Duodenal mucosa (tissue), 2 donors: Measurements from ENCODE around the gene SRGAP2B.
"Not testable (repeated sequence)": the region's sequence is repeated elsewhere in the genome, so short reads cannot be mapped to it uniquely, and the experiment has no call there.

Experiments
- H3K27ac ChIP-seq: one replicate; pipeline ENCODE4 v1.7.0; 2013; ENCODE audit warnings: low read depth, low read length
- H3K27me3 ChIP-seq, 2 donors: one replicate each; pipeline ENCODE4 v1.7.0; 2013; ENCODE audit warnings: low read length in 2 of 2, control low read depth in 1 of 2; ENCODE audit not compliant: insufficient read depth in 2 of 2, control insufficient read depth in 1 of 2
- H3K36me3 ChIP-seq, 2 donors: one replicate each; pipeline ENCODE4 v1.7.0; 2013; ENCODE audit warnings: low read length in 2 of 2, control low read depth in 1 of 2; ENCODE audit not compliant: insufficient read depth in 2 of 2, control insufficient read depth in 1 of 2
- H3K4me1 ChIP-seq, 2 donors: one replicate each; pipeline ENCODE4 v1.7.0; 2013; ENCODE audit warnings: low read length in 2 of 2, control low read depth in 1 of 2; ENCODE audit not compliant: insufficient read depth in 2 of 2, control insufficient read depth in 1 of 2
- H3K4me3 ChIP-seq, 2 donors: one replicate each; pipeline ENCODE4 v1.7.0; 2013; ENCODE audit warnings: low read length in 2 of 2, low read depth in 1 of 2
- H3K9ac ChIP-seq, 2 donors: one replicate each; pipeline ENCODE4 v1.7.0; 2013; ENCODE audit warnings: low read length in 2 of 2, low read depth in 1 of 2
- H3K9me3 ChIP-seq, 2 donors: one replicate each; pipeline ENCODE4 v1.7.0; 2013; ENCODE audit warnings: low read length in 2 of 2, control low read depth in 1 of 2; ENCODE audit not compliant: control insufficient read depth in 1 of 2

SRGAP2B gene

DNA sequence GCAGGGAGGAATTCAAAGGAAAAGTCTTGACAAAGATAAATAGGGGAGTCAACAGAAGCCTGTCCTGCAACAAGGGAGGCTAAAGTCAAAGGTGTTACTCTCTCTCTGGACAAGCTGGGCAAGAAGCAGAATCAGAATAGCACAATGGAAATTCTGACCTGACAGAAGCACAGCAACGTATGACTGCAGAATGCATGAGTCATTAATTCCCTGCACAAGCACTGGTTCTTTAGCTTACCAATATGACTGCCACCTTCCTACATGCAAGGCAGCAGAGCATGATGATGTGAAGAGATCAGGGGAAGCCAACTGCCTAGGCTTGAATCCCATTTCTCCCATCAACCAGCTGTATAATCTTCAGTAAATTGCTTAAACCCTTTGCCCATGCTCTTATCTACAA lies 153.4 kb downstream of the SRGAP2B start:
- H3K4me3 ChIP-seq, H3K9ac ChIP-seq, H3K27ac ChIP-seq, H3K36me3 ChIP-seq, H3K9me3 ChIP-seq, H3K4me1 ChIP-seq, H3K27me3 ChIP-seq: not testable (repeated sequence)

DNA sequence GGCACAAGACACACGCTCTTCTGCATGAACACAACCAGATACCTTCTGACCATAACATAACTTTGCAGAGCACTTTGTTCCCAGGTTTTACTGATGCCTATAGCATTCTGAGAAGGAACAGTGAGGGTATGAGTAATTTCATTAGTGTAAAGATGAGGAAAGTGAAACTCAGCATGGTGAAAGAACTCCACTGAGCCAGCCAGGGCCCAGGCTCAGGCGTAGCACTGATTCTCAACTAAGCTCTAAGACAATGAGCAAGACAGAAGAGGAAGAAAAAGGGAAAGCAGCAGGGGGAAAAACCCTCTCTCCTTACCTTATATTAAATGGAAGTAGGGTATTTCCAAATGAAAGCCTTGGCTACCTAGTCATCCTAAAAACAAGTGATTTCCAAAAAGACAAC lies 155.1 kb downstream of the SRGAP2B start:
- not testable (repeated sequence) for H3K27ac ChIP-seq, H3K9ac ChIP-seq, H3K4me1 ChIP-seq, H3K9me3 ChIP-seq, H3K4me3 ChIP-seq, H3K27me3 ChIP-seq, H3K36me3 ChIP-seq

DNA sequence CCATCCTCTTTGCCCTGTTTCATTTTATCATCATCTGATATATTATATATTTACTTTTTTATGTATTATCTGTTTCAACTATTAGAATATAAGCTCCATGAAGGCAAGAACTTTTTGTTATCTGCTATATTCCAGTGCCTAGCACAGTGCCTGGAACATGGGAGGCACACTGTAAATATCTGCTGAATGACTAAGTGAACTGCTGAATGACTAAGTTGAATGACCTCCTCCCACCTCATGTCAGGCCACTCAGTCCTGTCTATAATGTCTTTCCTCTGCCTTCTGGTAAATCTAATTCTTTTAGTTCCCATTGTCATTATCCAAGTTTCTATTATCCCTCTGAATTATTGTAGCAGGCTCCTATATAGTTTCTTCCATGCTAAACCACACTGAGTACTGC lies 156.5 kb downstream of the SRGAP2B start:
- not testable (repeated sequence) for H3K4me1 ChIP-seq, H3K9ac ChIP-seq, H3K36me3 ChIP-seq, H3K4me3 ChIP-seq, H3K27me3 ChIP-seq, H3K27ac ChIP-seq, H3K9me3 ChIP-seq

GRCh38 chr1:144936186-144936732 lies 158.9 kb downstream of the SRGAP2B start:
- H3K4me1 ChIP-seq, result not testable (repeated sequence)

GRCh38 chr1:144935310-144935709 lies 159.8 kb downstream of the SRGAP2B start:
- not testable (repeated sequence) for H3K36me3 ChIP-seq, H3K4me1 ChIP-seq, H3K27ac ChIP-seq, H3K27me3 ChIP-seq, H3K9me3 ChIP-seq, H3K9ac ChIP-seq, H3K4me3 ChIP-seq

More at GRCh38 chr1:144936186-144936732, 158.9 kb downstream of the SRGAP2B start:
- not testable (repeated sequence) for H3K27me3 ChIP-seq, H3K9me3 ChIP-seq, H3K27ac ChIP-seq, H3K36me3 ChIP-seq, H3K4me3 ChIP-seq, H3K9ac ChIP-seq

DNA sequence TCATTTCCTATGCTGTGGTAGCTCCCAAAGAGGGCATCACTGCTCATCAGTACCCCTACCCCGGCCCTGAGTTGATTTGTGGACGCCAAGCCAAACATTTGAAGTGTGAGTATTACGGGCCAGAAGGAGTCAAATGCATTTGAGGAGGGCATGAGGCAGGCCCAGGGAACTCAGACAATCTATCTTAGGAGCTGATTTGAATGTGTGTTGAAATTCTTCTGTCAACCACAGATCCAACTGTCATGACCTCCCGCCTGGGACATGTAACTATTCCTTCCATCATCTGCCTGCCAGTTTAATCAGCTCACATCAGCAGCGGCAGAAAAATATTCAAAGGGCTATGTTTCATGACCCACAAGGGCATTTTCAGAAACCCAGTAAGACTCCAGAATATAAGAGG lies 162.1 kb downstream of the SRGAP2B start:
- H3K36me3 ChIP-seq, H3K9me3 ChIP-seq, H3K27me3 ChIP-seq, H3K4me1 ChIP-seq, H3K27ac ChIP-seq, H3K9ac ChIP-seq, H3K4me3 ChIP-seq: not testable (repeated sequence)

DNA sequence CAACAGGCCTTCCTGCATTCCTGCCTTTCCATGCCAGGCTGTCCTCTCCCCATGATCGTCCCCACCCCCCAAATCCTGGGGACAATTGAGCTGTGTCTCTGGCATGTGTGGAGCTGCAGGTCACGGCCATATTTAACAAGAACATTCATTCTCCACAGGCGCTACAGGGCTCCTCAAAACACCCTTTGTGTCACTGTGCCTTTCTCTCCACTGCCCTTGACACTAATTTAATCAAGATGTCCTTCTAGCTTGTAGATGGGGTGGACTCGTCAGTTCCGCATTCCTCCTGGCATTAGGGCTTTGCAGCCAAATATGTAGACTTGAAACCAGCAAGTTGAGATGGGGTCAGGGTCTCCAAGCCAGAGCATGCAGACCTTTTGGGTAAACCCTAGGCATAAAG lies 163.0 kb downstream of the SRGAP2B start:
- H3K36me3 ChIP-seq, H3K27ac ChIP-seq, H3K9ac ChIP-seq, H3K9me3 ChIP-seq, H3K27me3 ChIP-seq, H3K4me1 ChIP-seq, H3K4me3 ChIP-seq: not testable (repeated sequence)

DNA sequence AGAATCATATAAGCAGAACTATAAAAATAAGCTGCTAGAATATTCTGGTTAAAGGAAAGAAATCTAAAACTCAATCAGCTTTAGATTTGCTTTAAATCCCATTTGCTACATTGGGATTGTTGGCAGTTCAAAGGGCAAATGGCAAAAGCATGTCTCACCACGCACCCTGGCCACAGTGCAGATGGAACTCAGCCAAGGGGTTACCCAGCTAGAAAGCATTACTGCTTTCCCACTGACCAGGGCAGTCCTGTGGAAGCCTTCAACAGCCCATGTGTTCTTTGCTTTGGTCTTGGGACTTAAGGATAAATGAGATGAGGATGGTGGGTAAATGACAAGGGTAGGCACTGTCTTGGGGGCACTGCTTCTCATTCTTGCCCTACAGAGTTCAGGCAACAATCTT lies 163.6 kb downstream of the SRGAP2B start:
- not testable (repeated sequence) for H3K27ac ChIP-seq, H3K9me3 ChIP-seq, H3K4me1 ChIP-seq, H3K27me3 ChIP-seq, H3K36me3 ChIP-seq, H3K9ac ChIP-seq, H3K4me3 ChIP-seq

DNA sequence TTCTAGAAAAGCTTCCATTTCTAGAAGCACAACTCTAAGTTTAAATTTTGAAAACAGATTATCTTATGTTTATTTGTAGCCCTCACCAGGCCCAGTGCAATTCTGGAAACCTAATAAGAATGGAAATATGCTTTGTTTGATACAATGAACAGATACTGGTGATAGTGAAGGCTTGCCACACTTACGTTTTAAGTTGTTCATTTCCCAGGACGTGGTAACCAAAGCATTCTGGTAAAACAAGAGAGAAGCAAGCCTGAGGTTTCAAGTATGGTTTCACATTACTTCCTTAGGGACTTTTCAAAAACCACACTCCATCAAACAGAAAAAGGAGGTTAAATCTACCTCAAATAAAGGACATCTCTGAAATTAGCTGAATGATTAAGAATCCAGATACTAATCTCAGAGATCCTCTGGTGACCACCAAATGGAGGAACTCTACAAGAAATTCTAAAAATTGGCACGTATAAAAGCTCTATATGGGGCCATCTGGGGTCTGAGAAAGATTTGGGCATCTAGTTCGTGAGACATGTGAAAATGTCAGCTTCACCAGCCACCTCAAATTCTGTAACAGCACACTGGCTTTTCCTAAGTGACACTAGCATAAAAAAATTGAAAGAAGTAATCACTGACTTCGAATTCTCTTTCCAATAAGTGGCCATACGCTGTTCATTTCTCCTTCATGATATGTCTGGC lies 164.9 kb downstream of the SRGAP2B start:
- not testable (repeated sequence) for H3K27ac ChIP-seq, H3K9me3 ChIP-seq, H3K27me3 ChIP-seq, H3K36me3 ChIP-seq, H3K4me1 ChIP-seq, H3K9ac ChIP-seq, H3K4me3 ChIP-seq

GRCh38 chr1:144927292-144927691 lies 167.8 kb downstream of the SRGAP2B start:
- not testable (repeated sequence) for H3K36me3 ChIP-seq, H3K4me1 ChIP-seq, H3K9ac ChIP-seq, H3K9me3 ChIP-seq, H3K27ac ChIP-seq, H3K4me3 ChIP-seq, H3K27me3 ChIP-seq

GRCh38 chr1:144923640-144924039 lies 171.5 kb downstream of the SRGAP2B start:
- not testable (repeated sequence) for H3K27me3 ChIP-seq, H3K9me3 ChIP-seq, H3K4me1 ChIP-seq, H3K9ac ChIP-seq, H3K4me3 ChIP-seq, H3K36me3 ChIP-seq, H3K27ac ChIP-seq
